ENCODE measurements around the gene VEZT.

The VEZT gene

GRCh38 chr12:95197636-95198035, 20.0 kb upstream of the VEZT start:
- no peaks in the 10 kb centered on the region for H3K79me2 ChIP-seq (ENCODE audit: insufficient read depth, low read length)
- no peaks in the 10 kb centered on the region for H3K9me3 ChIP-seq (ENCODE audit: insufficient read depth, low read length, severe bottlenecking)
- no peak overlapping the region for H3K4me2 ChIP-seq (ENCODE audit: insufficient read depth, low read length)
- H3K4me3 ChIP-seq (ENCODE audit: low read depth in 1 of 2, low read length in 2 of 2): no peak overlapping the region
- no peaks in the 10 kb centered on the region for H4K20me1 ChIP-seq (ENCODE audit: insufficient read depth, low read length)
- H3K27ac ChIP-seq (ENCODE audit: low read length): no peak overlapping the region
- TF ChIP-seq EZH2 (IDR thresholded peaks at IDR 0.05; ENCODE audit: borderline replicate concordance, low read depth, low read length, severe bottlenecking) (no peak), CTCF (IDR thresholded peaks at IDR 0.05; ENCODE audit: borderline replicate concordance, extremely low read depth, low read length, poor library complexity, severe bottlenecking) (no peak)
- DNase-seq (no peak), ATAC-seq (ENCODE audit: insufficient read depth, low read depth) (no peak)
- no peaks in the 10 kb centered on the region for H3K27me3 ChIP-seq (ENCODE audit: insufficient read depth, low read length, poor library complexity)
- H2AFZ ChIP-seq (ENCODE audit: low read depth, low read length): no peak overlapping the region
- no peaks in the 10 kb centered on the region for H3K36me3 ChIP-seq (ENCODE audit: insufficient read depth, low read length)
- no peak overlapping the region for H3K9ac ChIP-seq (ENCODE audit: low read depth, low read length)
- H3K4me1 ChIP-seq (ENCODE audit: insufficient read depth, low read length): no peaks in the 10 kb centered on the region

GRCh38 chr12:95198914-95199313, 18.7 kb upstream of the VEZT start:
- ATAC-seq (ENCODE audit: insufficient read depth, low read depth) (no peak), DNase-seq (no peak)
- Histone ChIP-seq H4K20me1 (ENCODE audit: insufficient read depth, low read length) (no peaks in the 10 kb centered on the region), H3K4me3 (ENCODE audit: low read depth in 1 of 2, low read length in 2 of 2) (no peak overlapping the region), H2AFZ (ENCODE audit: low read depth, low read length) (no peak overlapping the region), H3K27me3 (ENCODE audit: insufficient read depth, low read length, poor library complexity) (no peaks in the 10 kb centered on the region), H3K36me3 (ENCODE audit: insufficient read depth, low read length) (no peaks in the 10 kb centered on the region), H3K4me1 (ENCODE audit: insufficient read depth, low read length) (no peaks in the 10 kb centered on the region), H3K79me2 (ENCODE audit: insufficient read depth, low read length) (no peaks in the 10 kb centered on the region), H3K9me3 (ENCODE audit: insufficient read depth, low read length, severe bottlenecking) (no peaks in the 10 kb centered on the region), H3K4me2 (ENCODE audit: insufficient read depth, low read length) (no peak overlapping the region), H3K27ac (ENCODE audit: low read length) (no peak overlapping the region), H3K9ac (ENCODE audit: low read depth, low read length) (no peak overlapping the region)
- TF ChIP-seq EZH2 (IDR thresholded peaks at IDR 0.05; ENCODE audit: borderline replicate concordance, low read depth, low read length, severe bottlenecking) (no peak), CTCF (IDR thresholded peaks at IDR 0.05; ENCODE audit: borderline replicate concordance, extremely low read depth, low read length, poor library complexity, severe bottlenecking) (no peak)

- no peaks in the 10 kb centered on the region for H4K20me1 ChIP-seq (ENCODE audit: insufficient read depth, low read length)
- H3K9me3 ChIP-seq (ENCODE audit: insufficient read depth, low read length, severe bottlenecking): no peaks in the 10 kb centered on the region
- TF ChIP-seq CTCF (IDR thresholded peaks at IDR 0.05; ENCODE audit: borderline replicate concordance, extremely low read depth, low read length, poor library complexity, severe bottlenecking) (no peak), EZH2 (IDR thresholded peaks at IDR 0.05; ENCODE audit: borderline replicate concordance, low read depth, low read length, severe bottlenecking) (no peak)
- no peak overlapping the region for H3K4me2 ChIP-seq (ENCODE audit: insufficient read depth, low read length)
- no peaks in the 10 kb centered on the region for H3K79me2 ChIP-seq (ENCODE audit: insufficient read depth, low read length)
- H3K36me3 ChIP-seq (ENCODE audit: insufficient read depth, low read length): no peaks in the 10 kb centered on the region
- no peak overlapping the region for H3K4me3 ChIP-seq (ENCODE audit: low read depth in 1 of 2, low read length in 2 of 2)
- no peaks in the 10 kb centered on the region for H3K27me3 ChIP-seq (ENCODE audit: insufficient read depth, low read length, poor library complexity)
- ATAC-seq (ENCODE audit: insufficient read depth, low read depth) (no peak), DNase-seq (no peak)
- no peaks in the 10 kb centered on the region for H3K4me1 ChIP-seq (ENCODE audit: insufficient read depth, low read length)
- H3K9ac ChIP-seq (ENCODE audit: low read depth, low read length): no peak overlapping the region
- no peak overlapping the region for H3K27ac ChIP-seq (ENCODE audit: low read length)
- no peak overlapping the region for H2AFZ ChIP-seq (ENCODE audit: low read depth, low read length)
Observed at GRCh38 chr12:95200128-95200894, 17.3 kb upstream of the VEZT start.
